GM04503 (cell line): Measurements from ENCODE around the gene TMEM233.
"Not testable (repeated sequence)": the region's sequence is repeated elsewhere in the genome, so short reads cannot be mapped to it uniquely, and the experiment has no call there.

Experiments used
- DNase-seq: peaks from one replicate; pipeline ENCODE4 v3.0.0-alpha.2; 2012; ENCODE audit warnings: low read depth

TMEM233 gene

GRCh38 chr12:119609358-119609757 lies 15.8 kb downstream of the TMEM233 start:
- no peak for DNase-seq

- DNase-seq: no peak
Observed at GRCh38 chr12:119613319-119613936, 19.9 kb downstream of the TMEM233 start.

- DNase-seq: no peak
Observed at GRCh38 chr12:119614705-119615104, 21.1 kb downstream of the TMEM233 start.

- no peak for DNase-seq
Observed at GRCh38 chr12:119615518-119616475, 22.2 kb downstream of the TMEM233 start.

- DNase-seq: not testable (repeated sequence)
Observed at GRCh38 chr12:119618328-119618896, 24.8 kb downstream of the TMEM233 start.

- DNase-seq: no peak
Observed at GRCh38 chr12:119620490-119620889, 26.9 kb downstream of the TMEM233 start.

GRCh38 chr12:119621878-119622277 lies 28.3 kb downstream of the TMEM233 start:
- no peak for DNase-seq

GRCh38 chr12:119624966-119625365 lies 31.4 kb downstream of the TMEM233 start:
- DNase-seq: no peak

- no peak for DNase-seq
Observed at GRCh38 chr12:119627019-119627643, 33.6 kb downstream of the TMEM233 start.

- DNase-seq: no peak
Observed at GRCh38 chr12:119627686-119628085, 34.1 kb downstream of the TMEM233 start.

- DNase-seq: no peak
Observed at GRCh38 chr12:119630223-119630780, 36.7 kb downstream of the TMEM233 start.

GRCh38 chr12:119630962-119631550 lies 37.5 kb downstream of the TMEM233 start:
- no peak for DNase-seq

- no peak for DNase-seq
Observed at GRCh38 chr12:119631930-119632678, 38.5 kb downstream of the TMEM233 start.

GRCh38 chr12:119634743-119635142 lies 41.2 kb downstream of the TMEM233 start:
- DNase-seq: no peak

- DNase-seq: no peak
Observed at GRCh38 chr12:119642986-119643385, 49.4 kb downstream of the TMEM233 start.

- no peak for DNase-seq
Observed at GRCh38 chr12:119644930-119645329, 51.4 kb downstream of the TMEM233 start.

GRCh38 chr12:119645535-119646059 lies 52.0 kb downstream of the TMEM233 start:
- no peak for DNase-seq

GRCh38 chr12:119649202-119649808 lies 55.7 kb downstream of the TMEM233 start:
- DNase-seq: no peak

- no peak for DNase-seq
Observed at GRCh38 chr12:119652665-119653064, 59.1 kb downstream of the TMEM233 start.

- not testable (repeated sequence) for DNase-seq
Observed at GRCh38 chr12:119657001-119657400, 63.4 kb downstream of the TMEM233 start.
